K562 treated with DMSO at 1 percent for 4 hours (cell line): Measurements from ENCODE around the gene NAA25. TPM values are rescaled to one million over a fixed set of nuclear protein-coding genes. Genes with fewer than 3 reads are reported as not detected.

ENCODE experiments used
- total RNA-seq: library from RNA; unstranded; fragments of 300-600 nt; gene quantifications from 2 replicates; pipeline ENCODE4 v1.2.3, GENCODE V29; 2022; ENCODE audit not compliant: insufficient read depth

NAA25 gene
- 6.2 and 8.1 TPM in 2 replicates for total RNA-seq

DNA sequence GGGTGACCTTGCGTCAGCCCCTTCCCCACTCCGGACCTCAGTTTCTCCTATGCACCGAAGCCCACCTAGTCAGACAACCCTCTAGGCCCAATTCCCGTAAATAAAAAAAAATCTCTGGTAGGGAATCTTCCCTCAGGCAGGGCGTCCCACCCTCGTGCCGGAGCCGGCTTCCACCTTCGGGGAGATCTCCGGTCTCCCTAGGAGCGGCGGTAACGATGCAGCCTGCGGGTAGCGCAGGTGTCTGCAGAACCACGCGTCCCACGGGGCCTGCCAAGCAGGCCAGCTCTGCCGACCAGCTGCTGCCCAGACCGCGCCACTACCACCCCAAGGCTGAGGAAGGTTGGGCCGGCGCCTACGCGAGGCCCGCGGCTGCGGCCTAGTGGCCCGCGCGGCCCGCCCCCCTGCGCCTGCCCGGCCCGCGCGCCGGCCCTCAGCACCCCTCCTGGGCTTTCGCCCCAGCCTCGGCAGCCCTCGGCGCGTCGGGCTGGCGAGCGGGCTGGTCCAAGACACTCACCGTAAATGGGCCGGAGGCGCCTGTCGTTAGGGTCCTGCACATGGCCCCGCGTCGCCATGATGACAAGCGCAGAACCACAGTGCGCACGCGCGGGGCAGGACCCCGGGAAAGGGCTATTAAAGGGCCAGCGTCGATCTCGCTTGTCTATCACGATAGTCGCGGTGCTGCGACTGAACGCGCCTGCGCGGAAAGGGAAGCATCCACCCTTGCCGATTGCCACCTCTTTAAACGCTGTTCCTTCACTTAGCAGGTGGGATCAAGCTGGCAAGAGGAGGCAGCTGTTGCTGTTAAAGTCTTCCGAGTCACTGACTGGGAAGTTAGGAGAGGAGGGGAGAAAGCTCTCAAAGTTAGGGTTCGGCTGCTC, at the start of gene NAA25:
Gene NAA25 (minus strand): TSS at position 582 of the 878 bp plus-strand sequence. CDS start 10 bp downstream, at position 572.

GRCh38 chr12:112125250-112125999, 16.8 kb upstream of the NAA25 start, which contains the start of gene TRAFD1:
TSS of gene TRAFD1 (plus strand) at chr12:112125560. CDS start at chr12:112130523, 4,963 bp downstream.

GRCh38 chr12:112012775-112013600, 95.6 kb downstream of the NAA25 start, which contains the start of the genes ERP29 and TMEM116:
TSS of gene ERP29 (plus strand) at chr12:112013426. CDS start at chr12:112013466, 40 bp downstream.
TSS of gene TMEM116 (minus strand) at chr12:112013165. CDS start at chr12:112005270, 7,895 bp downstream.

Other genes starting within 250 kb of the NAA25 start
- 14.6 and 18.6 TPM in 2 replicates for gene TMEM116, start 95.6 kb downstream of the NAA25 start, total RNA-seq
- 181 and 189 TPM in 2 replicates for gene ERP29, start 95.4 kb downstream of the NAA25 start, total RNA-seq
- gene TRAFD1, start 16.8 kb upstream of the NAA25 start, total RNA-seq: 59.4 and 63.9 TPM in 2 replicates